ENCODE results near the gene ABHD16B. TPM values are rescaled to one million over a fixed set of nuclear protein-coding genes. Genes with fewer than 3 reads are reported as not detected.

ABHD16B gene
- total and polyA plus RNA-seq, 2 of the 13 experiments (the other 11 are each of a cell fraction or from before 2014, with no cell fraction given) = not detected

DNA sequence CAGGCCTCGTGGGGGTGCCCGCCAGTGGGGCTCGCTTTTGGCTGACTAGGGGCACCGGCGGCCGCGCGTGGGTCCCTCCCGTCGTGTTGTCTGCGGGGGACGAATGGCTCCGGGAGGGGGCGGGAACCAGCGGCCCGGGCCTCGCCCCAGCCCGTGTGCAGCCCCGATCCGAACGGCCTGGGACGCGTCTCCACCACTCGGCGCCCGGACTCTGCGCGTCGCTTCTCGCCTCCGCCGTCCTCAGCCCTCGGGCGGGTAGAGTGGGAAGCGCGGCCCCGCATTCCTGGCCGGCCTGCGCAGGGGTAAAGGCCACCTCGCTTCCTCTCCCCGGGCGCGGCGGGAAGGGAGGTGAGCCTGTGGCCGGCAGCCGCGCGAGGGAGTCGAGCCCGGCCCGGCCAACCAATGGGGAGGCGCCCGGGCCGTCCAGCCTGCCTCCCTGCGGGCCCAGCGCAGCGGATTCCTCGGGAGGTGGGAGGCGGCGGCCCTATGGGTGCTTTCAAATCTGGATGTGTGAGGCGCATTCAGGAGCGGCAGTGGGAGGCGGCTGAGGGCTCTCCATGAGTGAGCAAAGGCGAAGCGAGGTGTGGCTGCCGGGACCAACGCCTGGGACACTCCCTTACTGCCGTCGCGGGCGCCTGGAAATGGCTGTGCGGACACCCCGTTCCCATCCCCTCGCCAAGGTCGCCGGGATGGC is 29.2 kb upstream of the ABHD16B start (continued):
- TF ChIP-seq, protein P1, sequence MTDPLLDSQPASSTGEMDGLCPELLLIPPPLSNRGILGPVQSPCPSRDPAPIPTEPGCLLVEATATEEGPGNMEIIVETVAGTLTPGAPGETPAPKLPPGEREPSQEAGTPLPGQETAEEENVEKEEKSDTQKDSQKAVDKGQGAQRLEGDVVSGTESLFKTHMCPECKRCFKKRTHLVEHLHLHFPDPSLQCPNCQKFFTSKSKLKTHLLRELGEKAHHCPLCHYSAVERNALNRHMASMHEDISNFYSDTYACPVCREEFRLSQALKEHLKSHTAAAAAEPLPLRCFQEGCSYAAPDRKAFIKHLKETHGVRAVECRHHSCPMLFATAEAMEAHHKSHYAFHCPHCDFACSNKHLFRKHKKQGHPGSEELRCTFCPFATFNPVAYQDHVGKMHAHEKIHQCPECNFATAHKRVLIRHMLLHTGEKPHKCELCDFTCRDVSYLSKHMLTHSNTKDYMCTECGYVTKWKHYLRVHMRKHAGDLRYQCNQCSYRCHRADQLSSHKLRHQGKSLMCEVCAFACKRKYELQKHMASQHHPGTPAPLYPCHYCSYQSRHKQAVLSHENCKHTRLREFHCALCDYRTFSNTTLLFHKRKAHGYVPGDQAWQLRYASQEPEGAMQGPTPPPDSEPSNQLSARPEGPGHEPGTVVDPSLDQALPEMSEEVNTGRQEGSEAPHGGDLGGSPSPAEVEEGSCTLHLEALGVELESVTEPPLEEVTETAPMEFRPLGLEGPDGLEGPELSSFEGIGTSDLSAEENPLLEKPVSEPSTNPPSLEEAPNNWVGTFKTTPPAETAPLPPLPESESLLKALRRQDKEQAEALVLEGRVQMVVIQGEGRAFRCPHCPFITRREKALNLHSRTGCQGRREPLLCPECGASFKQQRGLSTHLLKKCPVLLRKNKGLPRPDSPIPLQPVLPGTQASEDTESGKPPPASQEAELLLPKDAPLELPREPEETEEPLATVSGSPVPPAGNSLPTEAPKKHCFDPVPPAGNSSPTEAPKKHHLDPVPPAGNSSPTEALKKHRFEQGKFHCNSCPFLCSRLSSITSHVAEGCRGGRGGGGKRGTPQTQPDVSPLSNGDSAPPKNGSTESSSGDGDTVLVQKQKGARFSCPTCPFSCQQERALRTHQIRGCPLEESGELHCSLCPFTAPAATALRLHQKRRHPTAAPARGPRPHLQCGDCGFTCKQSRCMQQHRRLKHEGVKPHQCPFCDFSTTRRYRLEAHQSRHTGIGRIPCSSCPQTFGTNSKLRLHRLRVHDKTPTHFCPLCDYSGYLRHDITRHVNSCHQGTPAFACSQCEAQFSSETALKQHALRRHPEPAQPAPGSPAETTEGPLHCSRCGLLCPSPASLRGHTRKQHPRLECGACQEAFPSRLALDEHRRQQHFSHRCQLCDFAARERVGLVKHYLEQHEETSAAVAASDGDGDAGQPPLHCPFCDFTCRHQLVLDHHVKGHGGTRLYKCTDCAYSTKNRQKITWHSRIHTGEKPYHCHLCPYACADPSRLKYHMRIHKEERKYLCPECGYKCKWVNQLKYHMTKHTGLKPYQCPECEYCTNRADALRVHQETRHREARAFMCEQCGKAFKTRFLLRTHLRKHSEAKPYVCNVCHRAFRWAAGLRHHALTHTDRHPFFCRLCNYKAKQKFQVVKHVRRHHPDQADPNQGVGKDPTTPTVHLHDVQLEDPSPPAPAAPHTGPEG (CRISPR knock-in tag; IDR thresholded peaks at IDR 0.05) = peak; percentile 74
- no peak for TF ChIP-seq EZH2 (conservative IDR thresholded peaks at IDR 0.05; ENCODE audit: low read depth, low read length)
- no peak for TF ChIP-seq JUN (CRISPR knock-in tag; IDR thresholded peaks at IDR 0.05)
- peak; percentile 51 for TF ChIP-seq RAD21 (CRISPR knock-in tag; IDR thresholded peaks at IDR 0.05)
- peak; percentile 62 for TF ChIP-seq ZSCAN21 (CRISPR knock-in tag; IDR thresholded peaks at IDR 0.05; ENCODE audit: borderline replicate concordance)
- 0 out of 2 replicates have a peak, but pooled peaks have one; percentile 70 for TF ChIP-seq ZNF343 (CRISPR knock-in tag; IDR thresholded peaks at IDR 0.05)
- peak; percentile 65 for TF ChIP-seq ASH2L (IDR thresholded peaks at IDR 0.05; ENCODE audit: insufficient read length, low read depth, low read length)
- TF ChIP-seq, protein P2, sequence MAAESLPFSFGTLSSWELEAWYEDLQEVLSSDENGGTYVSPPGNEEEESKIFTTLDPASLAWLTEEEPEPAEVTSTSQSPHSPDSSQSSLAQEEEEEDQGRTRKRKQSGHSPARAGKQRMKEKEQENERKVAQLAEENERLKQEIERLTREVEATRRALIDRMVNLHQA (CRISPR knock-in tag; IDR thresholded peaks at IDR 0.05) = no peak
- TF ChIP-seq, protein P3, sequence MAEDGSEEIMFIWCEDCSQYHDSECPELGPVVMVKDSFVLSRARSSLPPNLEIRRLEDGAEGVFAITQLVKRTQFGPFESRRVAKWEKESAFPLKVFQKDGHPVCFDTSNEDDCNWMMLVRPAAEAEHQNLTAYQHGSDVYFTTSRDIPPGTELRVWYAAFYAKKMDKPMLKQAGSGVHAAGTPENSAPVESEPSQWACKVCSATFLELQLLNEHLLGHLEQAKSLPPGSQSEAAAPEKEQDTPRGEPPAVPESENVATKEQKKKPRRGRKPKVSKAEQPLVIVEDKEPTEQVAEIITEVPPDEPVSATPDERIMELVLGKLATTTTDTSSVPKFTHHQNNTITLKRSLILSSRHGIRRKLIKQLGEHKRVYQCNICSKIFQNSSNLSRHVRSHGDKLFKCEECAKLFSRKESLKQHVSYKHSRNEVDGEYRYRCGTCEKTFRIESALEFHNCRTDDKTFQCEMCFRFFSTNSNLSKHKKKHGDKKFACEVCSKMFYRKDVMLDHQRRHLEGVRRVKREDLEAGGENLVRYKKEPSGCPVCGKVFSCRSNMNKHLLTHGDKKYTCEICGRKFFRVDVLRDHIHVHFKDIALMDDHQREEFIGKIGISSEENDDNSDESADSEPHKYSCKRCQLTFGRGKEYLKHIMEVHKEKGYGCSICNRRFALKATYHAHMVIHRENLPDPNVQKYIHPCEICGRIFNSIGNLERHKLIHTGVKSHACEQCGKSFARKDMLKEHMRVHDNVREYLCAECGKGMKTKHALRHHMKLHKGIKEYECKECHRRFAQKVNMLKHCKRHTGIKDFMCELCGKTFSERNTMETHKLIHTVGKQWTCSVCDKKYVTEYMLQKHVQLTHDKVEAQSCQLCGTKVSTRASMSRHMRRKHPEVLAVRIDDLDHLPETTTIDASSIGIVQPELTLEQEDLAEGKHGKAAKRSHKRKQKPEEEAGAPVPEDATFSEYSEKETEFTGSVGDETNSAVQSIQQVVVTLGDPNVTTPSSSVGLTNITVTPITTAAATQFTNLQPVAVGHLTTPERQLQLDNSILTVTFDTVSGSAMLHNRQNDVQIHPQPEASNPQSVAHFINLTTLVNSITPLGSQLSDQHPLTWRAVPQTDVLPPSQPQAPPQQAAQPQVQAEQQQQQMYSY (CRISPR knock-in tag; IDR thresholded peaks at IDR 0.05) = peak; percentile 49; the same call in 1 of the 2 replicates
- peak; percentile 54 for TF ChIP-seq HNF4A (CRISPR knock-in tag; IDR thresholded peaks at IDR 0.05)
- TF ChIP-seq HDAC2 (CRISPR knock-in tag; IDR thresholded peaks at IDR 0.05) = peak; percentile 22
- TF ChIP-seq ZNF510 (CRISPR knock-in tag; IDR thresholded peaks at IDR 0.05; ENCODE audit: low read depth) = no peak
- TF ChIP-seq, protein P4, sequence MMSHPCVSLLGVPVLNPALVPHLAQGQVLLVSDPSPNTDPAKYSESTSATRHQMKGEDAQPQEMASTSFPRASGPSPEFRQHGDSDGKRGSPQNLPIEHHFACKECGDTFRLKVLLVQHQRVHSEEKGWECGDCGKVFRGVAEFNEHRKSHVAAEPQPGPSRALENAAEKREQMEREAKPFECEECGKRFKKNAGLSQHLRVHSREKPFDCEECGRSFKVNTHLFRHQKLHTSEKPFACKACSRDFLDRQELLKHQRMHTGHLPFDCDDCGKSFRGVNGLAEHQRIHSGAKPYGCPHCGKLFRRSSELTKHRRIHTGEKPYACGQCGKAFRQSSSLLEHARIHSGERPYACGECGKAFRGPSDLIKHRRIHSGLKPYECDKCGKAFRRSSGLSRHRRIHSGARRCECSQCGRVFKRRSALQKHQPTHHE (CRISPR knock-in tag; IDR thresholded peaks at IDR 0.05; ENCODE audit: borderline replicate concordance) = peak; percentile 69; the same call in 1 of the 2 replicates
- TF ChIP-seq ZMYM3 (CRISPR knock-in tag; IDR thresholded peaks at IDR 0.05) = peak; percentile 44; the same call in 1 of the 2 replicates
- peak; percentile 15; the same call in 1 of the 2 replicates for TF ChIP-seq ZNF772 (CRISPR knock-in tag; IDR thresholded peaks at IDR 0.05)
- TF ChIP-seq ZNF446 (CRISPR knock-in tag; IDR thresholded peaks at IDR 0.05) = no peak
- TF ChIP-seq, protein P5, sequence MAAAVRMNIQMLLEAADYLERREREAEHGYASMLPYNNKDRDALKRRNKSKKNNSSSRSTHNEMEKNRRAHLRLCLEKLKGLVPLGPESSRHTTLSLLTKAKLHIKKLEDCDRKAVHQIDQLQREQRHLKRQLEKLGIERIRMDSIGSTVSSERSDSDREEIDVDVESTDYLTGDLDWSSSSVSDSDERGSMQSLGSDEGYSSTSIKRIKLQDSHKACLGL (CRISPR knock-in tag; IDR thresholded peaks at IDR 0.05) = peak; percentile 57
- TF ChIP-seq SRF (IDR thresholded peaks at IDR 0.05; ENCODE audit: low read depth, low read length) = no peak

All from HepG2 (cell line).